Tibial nerve (tissue), 4 donors: ENCODE data around the gene LZTR1.

Experiments
- CTCF ChIP-seq, 5 experiments: fragments of 200-600 bp in 3 of 5; fragments of 450-650 bp in 2 of 5; sonication (generic) in 3 of 5; IDR thresholded peaks; one replicate each; pipeline ENCODE4 v1.5.1; 2016 to 2019; ENCODE audit warnings: antibody characterized with exemption in 5 of 5, mild to moderate bottlenecking in 3 of 5, moderate library complexity in 2 of 5
- EP300 ChIP-seq, 2 donors: sonication (generic); formaldehyde crosslinking; IDR thresholded peaks; one replicate each; pipeline ENCODE4 v1.6.1; 2017; ENCODE audit warnings: antibody characterized with exemption in 2 of 2, mild to moderate bottlenecking in 1 of 2
- POLR2A ChIP-seq, 2 donors: fragments of 450-650 bp; IDR thresholded peaks; one replicate each; pipeline ENCODE4 v1.6.1; 2017; ENCODE audit warnings: antibody characterized with exemption in 2 of 2, mild to moderate bottlenecking in 2 of 2, moderate library complexity in 2 of 2

GRCh38 chr22:20990184-20991180 is 8.4 kb downstream of the LZTR1 start:
- no peak for TF ChIP-seq CTCF (IDR thresholded peaks at IDR 0.05)
- no peak for TF ChIP-seq POLR2A (IDR thresholded peaks at IDR 0.05)
- no peak for TF ChIP-seq EP300 (IDR thresholded peaks at IDR 0.05)
